ENCODE measurements around the gene CPSF4.

The CPSF4 gene

GRCh38 chr7:99419323-99420021, 19.3 kb upstream of the CPSF4 start:
- no peak for DNase-seq (ENCODE audit: low read depth)
- no peak overlapping the region for H3K4me3 ChIP-seq (ENCODE audit: low read depth, low read length)
- TF ChIP-seq, protein P1, sequence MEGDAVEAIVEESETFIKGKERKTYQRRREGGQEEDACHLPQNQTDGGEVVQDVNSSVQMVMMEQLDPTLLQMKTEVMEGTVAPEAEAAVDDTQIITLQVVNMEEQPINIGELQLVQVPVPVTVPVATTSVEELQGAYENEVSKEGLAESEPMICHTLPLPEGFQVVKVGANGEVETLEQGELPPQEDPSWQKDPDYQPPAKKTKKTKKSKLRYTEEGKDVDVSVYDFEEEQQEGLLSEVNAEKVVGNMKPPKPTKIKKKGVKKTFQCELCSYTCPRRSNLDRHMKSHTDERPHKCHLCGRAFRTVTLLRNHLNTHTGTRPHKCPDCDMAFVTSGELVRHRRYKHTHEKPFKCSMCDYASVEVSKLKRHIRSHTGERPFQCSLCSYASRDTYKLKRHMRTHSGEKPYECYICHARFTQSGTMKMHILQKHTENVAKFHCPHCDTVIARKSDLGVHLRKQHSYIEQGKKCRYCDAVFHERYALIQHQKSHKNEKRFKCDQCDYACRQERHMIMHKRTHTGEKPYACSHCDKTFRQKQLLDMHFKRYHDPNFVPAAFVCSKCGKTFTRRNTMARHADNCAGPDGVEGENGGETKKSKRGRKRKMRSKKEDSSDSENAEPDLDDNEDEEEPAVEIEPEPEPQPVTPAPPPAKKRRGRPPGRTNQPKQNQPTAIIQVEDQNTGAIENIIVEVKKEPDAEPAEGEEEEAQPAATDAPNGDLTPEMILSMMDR (IDR thresholded peaks at IDR 0.05; ENCODE audit: insufficient read depth, low read depth, low read length, missing control alignments), result no peak

DNA sequence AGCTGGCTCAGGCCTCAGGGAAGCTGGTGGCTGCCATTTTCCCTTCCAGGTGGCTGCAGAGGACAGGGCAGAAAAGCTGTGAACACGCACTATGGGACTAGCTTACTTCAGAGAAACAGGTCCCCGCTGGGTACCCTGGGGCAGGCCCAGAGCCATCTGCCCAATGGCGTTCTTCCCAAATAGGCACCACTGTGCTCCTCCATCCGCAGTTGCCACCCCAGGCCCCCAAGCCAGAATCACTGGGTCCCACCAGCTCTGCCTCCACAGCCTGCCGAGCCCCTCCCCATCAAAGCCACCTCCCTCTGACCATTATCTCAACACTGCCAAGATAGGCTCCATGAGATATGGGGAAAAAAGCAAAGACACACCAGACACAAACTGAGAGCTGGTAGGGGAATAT, 18.5 kb upstream of the CPSF4 start:
- no peak for DNase-seq (ENCODE audit: low read depth)
- TF ChIP-seq, protein P1 (IDR thresholded peaks at IDR 0.05; ENCODE audit: insufficient read depth, low read depth, low read length, missing control alignments), result no peak
- H3K4me3 ChIP-seq (ENCODE audit: low read depth, low read length), result no peak overlapping the region

DNA sequence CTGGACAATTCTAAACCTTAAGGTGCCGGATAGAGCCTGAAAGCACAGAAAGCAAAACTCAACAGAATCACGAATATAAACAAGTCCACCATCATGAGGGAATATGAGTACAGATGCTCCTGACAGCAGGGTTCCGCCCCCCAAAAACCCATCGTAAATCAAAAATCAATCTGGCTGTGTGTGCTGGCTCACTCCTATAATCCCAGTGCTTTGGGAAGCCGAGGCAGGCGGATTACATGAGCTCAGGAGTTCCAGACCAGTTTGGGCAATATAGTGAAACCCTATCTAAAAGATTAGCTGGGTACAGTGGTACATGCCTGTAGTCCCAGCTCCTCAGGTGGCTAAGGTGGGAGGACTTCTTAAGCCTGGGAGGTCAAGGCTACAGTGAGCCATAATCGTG, 17.8 kb upstream of the CPSF4 start:
- TF ChIP-seq, protein P1 (IDR thresholded peaks at IDR 0.05; ENCODE audit: insufficient read depth, low read depth, low read length, missing control alignments), result no peak
- no peak for DNase-seq (ENCODE audit: low read depth)

DNA sequence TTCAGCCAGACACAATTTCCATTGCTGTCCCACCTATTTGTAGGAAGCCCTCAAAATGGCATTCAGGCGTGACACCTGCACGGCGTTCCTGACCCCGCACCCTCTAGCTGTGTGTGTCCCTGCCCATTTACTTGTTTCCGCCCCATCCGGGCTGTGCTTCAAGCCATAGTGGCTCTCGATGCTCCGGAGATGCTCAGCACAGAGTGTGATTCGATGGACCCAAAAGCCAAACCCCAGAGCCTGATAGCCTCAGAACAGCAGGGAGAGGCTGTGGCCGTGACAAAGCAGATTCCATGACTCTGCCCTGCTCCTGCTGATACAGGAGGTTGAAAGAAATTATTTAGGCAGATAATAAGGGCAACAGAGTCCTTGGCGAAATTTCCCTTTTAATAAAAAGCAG, 16.6 kb upstream of the CPSF4 start:
- TF ChIP-seq, protein P1 (IDR thresholded peaks at IDR 0.05; ENCODE audit: insufficient read depth, low read depth, low read length, missing control alignments), result no peak
- DNase-seq (ENCODE audit: low read depth), result no peak
- H3K4me3 ChIP-seq (ENCODE audit: low read depth, low read length), result no peak overlapping the region

More for the DNA sequence above, 17.8 kb upstream of the CPSF4 start:
- no peak overlapping the region for H3K4me3 ChIP-seq (ENCODE audit: low read depth, low read length)

DNA sequence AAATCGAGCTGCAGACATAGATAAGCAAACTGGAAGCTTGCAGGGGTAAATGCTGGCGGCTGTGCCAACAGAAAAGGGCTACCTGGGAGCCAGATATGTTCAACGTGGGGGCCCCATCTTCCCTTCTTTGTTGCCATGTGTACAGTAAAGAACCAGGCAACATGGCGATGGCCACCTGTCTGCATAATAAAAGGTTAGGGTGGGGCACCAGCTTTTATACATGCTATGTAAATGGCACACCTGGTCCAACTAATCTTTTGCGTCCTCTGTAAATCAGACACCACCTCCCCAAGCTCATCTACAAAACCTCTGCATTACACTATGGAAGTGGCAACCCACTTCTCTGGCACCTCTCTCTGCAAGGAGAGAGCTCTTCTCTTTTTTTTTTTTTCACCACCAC, 16.1 kb upstream of the CPSF4 start:
- DNase-seq (ENCODE audit: low read depth), result no peak
- TF ChIP-seq, protein P1 (IDR thresholded peaks at IDR 0.05; ENCODE audit: insufficient read depth, low read depth, low read length, missing control alignments), result no peak
- no peak overlapping the region for H3K4me3 ChIP-seq (ENCODE audit: low read depth, low read length)

GRCh38 chr7:99424932-99425730, 13.6 kb upstream of the CPSF4 start:
- no peak overlapping the region for H3K4me3 ChIP-seq (ENCODE audit: low read depth, low read length)
- TF ChIP-seq, protein P1 (IDR thresholded peaks at IDR 0.05; ENCODE audit: insufficient read depth, low read depth, low read length, missing control alignments), result no peak
- no peak for DNase-seq (ENCODE audit: low read depth)

Data from GM12865 (cell line).